Tibial nerve (tissue), 4 donors: Measurements from ENCODE around the gene PHF21B. TPM values are rescaled to one million over a fixed set of nuclear protein-coding genes. Genes with fewer than 3 reads are reported as not detected.

ENCODE experiments used
- DNase-seq, 2 donors: peaks; one replicate each; pipeline ENCODE4 v3.0.0-alpha.2; 2019; ENCODE audit warnings: low spot score in 2 of 2
- H3K27ac ChIP-seq, 4 donors: fragments of 200-600 bp; sonication (generic) in 3 of 4; one replicate each; pipeline ENCODE4 v1.5.1; 2017 to 2019; ENCODE audit warnings: mild to moderate bottlenecking in 1 of 4
- H3K27me3 ChIP-seq, 2 donors: fragments of 200-600 bp; sonication (generic) in 1 of 2; one replicate each; pipeline versions ENCODE4 v1.5.1 to v1.6.0; 2017 to 2019
- H3K36me3 ChIP-seq, 3 donors: fragments of 200-600 bp; sonication (generic); one replicate each; pipeline ENCODE4 v1.5.1; 2018 to 2019
- H3K4me1 ChIP-seq, 4 donors: fragments of 200-600 bp; sonication (generic) in 3 of 4; one replicate each; pipeline ENCODE4 v1.5.1; 2017 to 2019
- H3K4me3 ChIP-seq, 4 donors: fragments of 200-600 bp; sonication (generic) in 3 of 4; one replicate each; pipeline ENCODE4 v1.5.1; 2017 to 2019; ENCODE audit warnings: mild to moderate bottlenecking in 1 of 4, moderate library complexity in 1 of 4
- H3K9me3 ChIP-seq, 4 donors: fragments of 200-600 bp; sonication (generic) in 3 of 4; one replicate each; pipeline ENCODE4 v1.5.1; 2017 to 2019
- CTCF ChIP-seq, 5 experiments: fragments of 200-600 bp in 3 of 5; fragments of 450-650 bp in 2 of 5; sonication (generic) in 3 of 5; IDR thresholded peaks; one replicate each; pipeline ENCODE4 v1.5.1; 2016 to 2019; ENCODE audit warnings: antibody characterized with exemption in 5 of 5, mild to moderate bottlenecking in 3 of 5, moderate library complexity in 2 of 5
- EP300 ChIP-seq, 2 donors: sonication (generic); formaldehyde crosslinking; IDR thresholded peaks; one replicate each; pipeline ENCODE4 v1.6.1; 2017; ENCODE audit warnings: antibody characterized with exemption in 2 of 2, mild to moderate bottlenecking in 1 of 2
- POLR2A ChIP-seq, 2 donors: fragments of 450-650 bp; IDR thresholded peaks; one replicate each; pipeline ENCODE4 v1.6.1; 2017; ENCODE audit warnings: antibody characterized with exemption in 2 of 2, mild to moderate bottlenecking in 2 of 2, moderate library complexity in 2 of 2
- WGBS, 2 donors: methylation state at CpG; one replicate each; pipeline ENCODE4 v1.1.5; 2018; 5-methylcytosine and 5-hydroxymethylcytosine counted together
- total RNA-seq, 4 donors: library from RNA; depleted of rRNA; stranded (reverse); fragments of >200 nt; gene quantifications; one replicate each; pipeline ENCODE4 v1.1.0, GENCODE V29; 2016

The PHF21B gene
- total RNA-seq, 4 donors from 2014 or later: 0.39 to 4.2 (median 0.90) TPM; not detected in 1

DNA sequence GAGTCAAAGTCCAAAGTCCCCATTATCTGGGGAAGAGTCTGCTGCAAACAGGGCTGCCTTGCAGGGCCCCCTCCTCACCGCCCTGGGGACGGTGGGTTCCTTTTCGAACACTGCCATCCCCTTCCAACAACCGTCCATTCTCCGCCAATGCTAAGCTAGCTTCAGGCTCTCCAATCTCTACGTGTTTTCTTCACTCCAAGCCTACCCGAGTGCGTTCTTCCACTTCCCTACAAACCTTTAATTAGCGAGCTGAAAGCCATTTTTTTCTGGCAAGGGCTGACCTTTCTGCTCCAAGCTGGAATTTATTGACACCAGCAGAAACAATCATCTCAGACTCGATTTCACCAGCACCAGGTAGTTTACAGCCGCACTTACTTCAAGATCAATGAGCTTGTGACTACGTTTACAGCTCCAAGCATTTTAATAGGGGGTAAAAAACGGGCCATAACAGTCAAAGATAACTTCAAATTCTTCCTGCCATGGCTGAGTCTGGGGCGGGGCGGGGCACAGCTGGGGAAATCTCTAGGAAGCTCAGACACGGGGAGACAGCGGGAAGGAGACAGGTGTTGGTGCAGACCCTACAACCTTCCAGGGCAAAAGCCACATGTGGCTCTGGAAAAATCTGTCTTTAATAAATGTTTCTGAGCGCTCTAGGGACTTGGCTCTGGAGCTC is 82.2 kb downstream of the PHF21B start:
- DNase-seq: no peak
- Histone ChIP-seq H3K27ac (no peak overlapping the region), H3K36me3 (no peaks in the 10 kb centered on the region), H3K27me3 (no peaks in the 10 kb centered on the region), H3K4me1 (peaks cover 0 to 10% (median 0%) of the 10 kb centered on the region in 4 donors), H3K4me3 (no peak overlapping the region), H3K9me3 (peaks cover 0 to 15% (median 0%) of the 10 kb centered on the region in 4 donors)
- 46 to 48% methylated on average over 17 to 18 of the region's 18 CpGs for WGBS, 2 donors
- TF ChIP-seq EP300 (IDR thresholded peaks at IDR 0.05) (no peak), POLR2A (IDR thresholded peaks at IDR 0.05) (no peak), CTCF (IDR thresholded peaks at IDR 0.05) (no peak)

- H3K36me3 ChIP-seq: no peaks in the 10 kb centered on the region
- no peak overlapping the region for H3K4me3 ChIP-seq
- peaks cover 0 to 10% (median 0%) of the 10 kb centered on the region in 4 donors for H3K4me1 ChIP-seq
- WGBS, 2 donors: 86 to 87% methylated on average over 17 to 30 of the region's 32 CpGs
- H3K27ac ChIP-seq: no peak overlapping the region
- peaks cover 0 to 15% (median 0%) of the 10 kb centered on the region in 4 donors for H3K9me3 ChIP-seq
- no peaks in the 10 kb centered on the region for H3K27me3 ChIP-seq
- TF ChIP-seq EP300 (IDR thresholded peaks at IDR 0.05) (no peak), POLR2A (IDR thresholded peaks at IDR 0.05) (no peak), CTCF (IDR thresholded peaks at IDR 0.05) (no peak)
- no peak for DNase-seq
Measured at GRCh38 chr22:44926491-44927415, 83.1 kb downstream of the PHF21B start.

GRCh38 chr22:44926124-44926475 is 83.7 kb downstream of the PHF21B start:
- H3K4me3 ChIP-seq: no peak overlapping the region
- no peak overlapping the region for H3K27ac ChIP-seq
- H3K27me3 ChIP-seq: no peaks in the 10 kb centered on the region
- 94 to 96% methylated on average over 8 to 11 of the region's 11 CpGs for WGBS, 2 donors
- peaks cover 0 to 16% (median 0%) of the 10 kb centered on the region in 4 donors for H3K9me3 ChIP-seq
- H3K4me1 ChIP-seq: peaks cover 0 to 8% (median 0%) of the 10 kb centered on the region in 4 donors
- TF ChIP-seq EP300 (IDR thresholded peaks at IDR 0.05) (no peak), CTCF (IDR thresholded peaks at IDR 0.05) (no peak), POLR2A (IDR thresholded peaks at IDR 0.05) (no peak)
- H3K36me3 ChIP-seq: no peaks in the 10 kb centered on the region
- DNase-seq: no peak

GRCh38 chr22:44925465-44926123 is 84.2 kb downstream of the PHF21B start:
- DNase-seq: no peak
- H3K36me3 ChIP-seq: no peaks in the 10 kb centered on the region
- 85 to 92% methylated on average over 12 to 15 of the region's 15 CpGs for WGBS, 2 donors
- H3K27me3 ChIP-seq: no peaks in the 10 kb centered on the region
- TF ChIP-seq EP300 (IDR thresholded peaks at IDR 0.05) (no peak), POLR2A (IDR thresholded peaks at IDR 0.05) (no peak), CTCF (IDR thresholded peaks at IDR 0.05) (no peak)
- no peak overlapping the region for H3K4me3 ChIP-seq
- H3K27ac ChIP-seq: no peak overlapping the region
- H3K4me1 ChIP-seq: peaks cover 0 to 3% (median 0%) of the 10 kb centered on the region in 4 donors
- H3K9me3 ChIP-seq: peaks cover 0 to 21% (median 0%) of the 10 kb centered on the region in 4 donors
